ENCODE results near the gene SPINT3. TPM values are rescaled to one million over a fixed set of nuclear protein-coding genes. Genes with fewer than 3 reads are reported as not detected.

Gene SPINT3
- total RNA-seq, 1 donor from 2014 or later = not detected

DNA sequence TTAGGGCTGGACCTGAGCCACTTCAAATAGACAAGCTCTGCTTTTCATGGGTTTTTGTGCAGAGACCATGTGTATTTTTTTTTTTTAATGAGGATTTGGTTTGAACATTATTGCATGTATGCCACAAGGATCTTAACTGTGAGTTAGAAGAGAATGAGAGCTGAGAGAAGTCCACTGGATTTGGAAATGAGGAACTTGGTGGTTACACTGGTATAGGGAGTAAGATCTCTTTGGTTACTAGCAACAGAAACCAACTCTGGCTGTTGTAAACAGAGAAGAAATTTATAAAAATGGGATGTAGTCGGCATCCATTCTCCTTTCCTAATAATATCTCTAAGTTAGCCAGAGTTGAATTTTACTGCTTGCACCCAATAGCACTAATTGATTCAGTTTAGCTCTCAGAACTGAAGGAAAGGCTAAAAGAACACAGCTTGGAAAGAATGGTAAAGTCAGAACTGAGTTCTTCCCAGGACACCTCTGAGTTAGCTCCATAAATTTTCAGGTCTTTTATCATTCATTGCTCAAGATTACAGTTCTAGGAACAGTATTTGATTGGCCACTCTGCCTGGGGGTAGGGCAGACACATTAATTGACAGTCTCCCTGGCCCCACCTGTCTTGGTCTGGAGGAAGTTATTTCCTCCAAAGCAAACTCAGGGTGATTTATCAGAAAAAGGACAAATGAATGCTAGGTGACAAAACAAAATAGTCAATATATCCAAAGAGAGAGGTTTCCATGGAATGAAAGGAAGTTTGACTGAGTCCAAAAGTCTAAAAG, 49.7 kb downstream of the SPINT3 start:
- Mint-ChIP-seq H3K27ac (no peak overlapping the region), H3K4me3 (no peak overlapping the region), H3K4me1 (peaks cover 9% of the 10 kb centered on the region), H3K9me3 (no peaks in the 10 kb centered on the region), H3K27me3 (peaks cover 28% of the 10 kb centered on the region), H3K36me3 (ENCODE audit: low read depth) (no peaks in the 10 kb centered on the region)
- ATAC-seq (ENCODE audit: low read depth) (no peak), DNase-seq (no peak)
- TF ChIP-seq, protein P1, sequence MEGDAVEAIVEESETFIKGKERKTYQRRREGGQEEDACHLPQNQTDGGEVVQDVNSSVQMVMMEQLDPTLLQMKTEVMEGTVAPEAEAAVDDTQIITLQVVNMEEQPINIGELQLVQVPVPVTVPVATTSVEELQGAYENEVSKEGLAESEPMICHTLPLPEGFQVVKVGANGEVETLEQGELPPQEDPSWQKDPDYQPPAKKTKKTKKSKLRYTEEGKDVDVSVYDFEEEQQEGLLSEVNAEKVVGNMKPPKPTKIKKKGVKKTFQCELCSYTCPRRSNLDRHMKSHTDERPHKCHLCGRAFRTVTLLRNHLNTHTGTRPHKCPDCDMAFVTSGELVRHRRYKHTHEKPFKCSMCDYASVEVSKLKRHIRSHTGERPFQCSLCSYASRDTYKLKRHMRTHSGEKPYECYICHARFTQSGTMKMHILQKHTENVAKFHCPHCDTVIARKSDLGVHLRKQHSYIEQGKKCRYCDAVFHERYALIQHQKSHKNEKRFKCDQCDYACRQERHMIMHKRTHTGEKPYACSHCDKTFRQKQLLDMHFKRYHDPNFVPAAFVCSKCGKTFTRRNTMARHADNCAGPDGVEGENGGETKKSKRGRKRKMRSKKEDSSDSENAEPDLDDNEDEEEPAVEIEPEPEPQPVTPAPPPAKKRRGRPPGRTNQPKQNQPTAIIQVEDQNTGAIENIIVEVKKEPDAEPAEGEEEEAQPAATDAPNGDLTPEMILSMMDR (IDR thresholded peaks at IDR 0.05) = no peak
- intact Hi-C loops (cut with micrococcal nuclease) = no loop called here
- POLR2A ChIA-PET = no interaction called here
- CTCF ChIA-PET = interaction anchor here (0.8 to 1.8 kb wide), 5 partner anchors 15 to 386 kb away, joined by 3 to 4 read pairs (median 3); partner anchors contain the start of gene SYS1

DNA sequence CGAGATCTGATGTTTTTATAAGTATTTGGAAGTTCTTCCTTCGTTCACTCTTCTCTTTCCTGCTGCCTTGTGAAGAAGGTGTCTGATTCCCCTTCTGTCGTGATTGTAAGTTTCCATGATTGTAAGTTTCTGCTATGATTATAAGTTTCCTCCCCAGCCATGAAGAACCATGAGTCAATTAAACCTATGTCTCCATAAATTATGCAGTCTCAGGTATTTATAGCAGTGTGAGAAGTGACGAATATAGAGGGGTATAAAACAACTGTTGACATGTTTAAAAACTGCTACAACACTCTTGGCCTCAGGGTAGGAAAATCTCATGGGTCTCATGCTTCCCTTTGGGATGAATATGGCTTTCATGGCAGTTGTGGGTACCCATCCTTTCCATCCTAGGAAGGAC, 51.7 kb downstream of the SPINT3 start:
- ATAC-seq (ENCODE audit: low read depth) (no peak), DNase-seq (no peak)
- no peak overlapping the region for H3K27ac Mint-ChIP-seq
- H3K4me3 Mint-ChIP-seq = no peak overlapping the region
- TF ChIP-seq, protein P1 (IDR thresholded peaks at IDR 0.05) = no peak
- no peaks in the 10 kb centered on the region for H3K36me3 Mint-ChIP-seq (ENCODE audit: low read depth)
- H3K27me3 Mint-ChIP-seq = peaks cover 18% of the 10 kb centered on the region
- H3K4me1 Mint-ChIP-seq = no peaks in the 10 kb centered on the region
- POLR2A ChIA-PET = no interaction called here
- H3K9me3 Mint-ChIP-seq = no peaks in the 10 kb centered on the region
- CTCF ChIA-PET = interaction anchor here (1.2 kb wide), 1 partner anchor 170 kb away, joined by 3 read pairs; no protein-coding TSS in a partner anchor
- intact Hi-C loops (cut with micrococcal nuclease) = no loop called here

DNA sequence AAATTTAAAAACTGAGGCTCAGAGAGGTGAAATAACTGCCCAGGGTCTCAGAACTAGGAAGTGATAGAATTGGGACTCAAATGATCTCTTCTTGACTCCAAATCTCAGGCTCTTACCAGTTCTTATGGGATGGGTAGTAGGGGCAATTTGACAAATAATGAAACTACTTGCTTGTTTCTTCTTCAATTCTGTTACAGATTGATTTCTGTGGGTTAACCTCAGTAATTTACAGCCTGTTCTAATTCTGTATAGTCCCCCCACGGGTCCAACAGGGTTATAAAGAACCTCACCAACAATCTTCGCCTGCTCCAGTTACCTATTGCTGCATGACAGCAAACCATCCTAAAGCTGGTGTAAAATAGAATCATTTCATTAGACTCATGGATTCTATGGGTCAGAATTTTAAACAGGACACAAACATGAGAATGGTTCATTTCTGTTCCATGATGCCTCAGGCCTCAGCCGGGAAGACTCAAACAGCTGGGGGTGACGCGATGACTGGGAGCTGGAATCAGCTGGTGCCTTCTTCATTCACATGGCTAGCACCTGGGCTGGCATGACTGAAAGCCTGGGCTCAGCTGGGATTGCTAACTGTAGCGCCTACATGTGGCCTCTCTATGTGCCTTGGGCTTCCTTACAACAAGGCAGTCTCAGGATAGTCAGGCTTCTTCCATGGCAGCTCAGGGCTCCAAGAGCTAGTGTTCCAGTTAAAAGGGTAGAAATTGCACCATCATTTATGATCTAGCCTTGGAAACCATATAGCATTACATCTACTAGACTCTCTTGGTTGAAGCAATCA, 52.5 kb downstream of the SPINT3 start:
- POLR2A ChIA-PET = interaction anchor here (0.6 kb wide), 1 partner anchor 89 kb away, joined by 3 read pairs; no protein-coding TSS in a partner anchor
- CTCF ChIA-PET = no interaction called here

More for the DNA sequence above, 52.5 kb downstream of the SPINT3 start:
- DNase-seq (no peak), ATAC-seq (ENCODE audit: low read depth) (no peak)
- no peak overlapping the region for H3K27ac Mint-ChIP-seq
- H3K36me3 Mint-ChIP-seq (ENCODE audit: low read depth) = no peaks in the 10 kb centered on the region
- TF ChIP-seq, protein P1 (IDR thresholded peaks at IDR 0.05) = no peak
- no peaks in the 10 kb centered on the region for H3K9me3 Mint-ChIP-seq
- no peaks in the 10 kb centered on the region for H3K4me1 Mint-ChIP-seq
- no peak overlapping the region for H3K4me3 Mint-ChIP-seq
- H3K27me3 Mint-ChIP-seq = peaks cover 10% of the 10 kb centered on the region
- intact Hi-C loops (cut with micrococcal nuclease) = no loop called here

Other genes with a start within 250 kb of the SPINT3 start
- not detected in 2 replicates for gene RBPJL, start 208.8 kb downstream of the SPINT3 start, total RNA-seq
- not detected in 2 replicates for gene MATN4, start 207.3 kb downstream of the SPINT3 start, total RNA-seq
- not detected in 2 replicates for gene SDC4, start 167.2 kb downstream of the SPINT3 start, total RNA-seq
- 31.7 and 35.2 TPM in 2 replicates for gene SYS1, start 152.5 kb downstream of the SPINT3 start, total RNA-seq
- not detected in 2 replicates for gene TP53TG5, start 137.3 kb downstream of the SPINT3 start, total RNA-seq
- 2.6 and 2.7 TPM in 2 replicates for gene DBNDD2, start 107.3 kb downstream of the SPINT3 start, total RNA-seq
- 65.8 and 74.5 TPM in 2 replicates for gene PIGT, start 99.5 kb downstream of the SPINT3 start, total RNA-seq
- 0.71 TPM in 1 of 2 replicates, not detected in the other for gene WFDC2, start 45.9 kb downstream of the SPINT3 start, total RNA-seq
- gene WFDC6, start 23.9 kb upstream of the SPINT3 start, total RNA-seq = not detected in 2 replicates
- not detected in 2 replicates for gene EPPIN, start 31.8 kb upstream of the SPINT3 start, total RNA-seq
- gene WFDC8, start 63.7 kb upstream of the SPINT3 start, total RNA-seq = not detected in 2 replicates
- not detected in 2 replicates for gene WFDC10A, start 114.1 kb upstream of the SPINT3 start, total RNA-seq
- not detected in 2 replicates for gene WFDC9, start 115.7 kb upstream of the SPINT3 start, total RNA-seq
- gene WFDC11, start 154.6 kb upstream of the SPINT3 start, total RNA-seq = not detected in 2 replicates
- gene WFDC13, start 186.4 kb upstream of the SPINT3 start, total RNA-seq = not detected in 2 replicates
- not detected in 2 replicates for gene WFDC10B, start 189.4 kb upstream of the SPINT3 start, total RNA-seq
- not detected in 2 replicates for gene SPINT4, start 206.7 kb upstream of the SPINT3 start, total RNA-seq

All from activated B cell treated with CpG ODN at 0.5 μM for 24 hours (primary cell).